ENCODE measurements around the gene OR1J1. TPM values are rescaled to one million over a fixed set of nuclear protein-coding genes. Genes with fewer than 3 reads are reported as not detected.

Gene OR1J1
- total RNA-seq, 2 donors from 2014 or later = not detected

DNA sequence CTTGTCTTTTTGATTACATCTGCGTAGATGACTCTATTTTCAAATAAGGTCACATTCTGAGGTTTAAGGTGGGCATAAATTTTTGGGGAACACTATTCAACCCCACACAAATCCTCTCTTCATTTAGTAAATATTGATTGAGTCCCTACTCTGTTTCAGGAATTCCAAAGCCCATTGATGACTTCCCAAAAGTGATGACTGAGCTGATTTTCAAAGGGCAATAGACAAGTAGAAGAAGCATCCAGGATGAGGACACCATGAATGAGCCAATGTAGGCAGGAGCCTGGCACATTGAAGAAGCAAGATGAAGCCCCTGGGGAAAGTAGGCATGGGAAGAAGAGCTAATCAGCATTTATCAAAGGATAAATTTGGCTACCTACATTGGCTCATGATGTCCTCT, 35.2 kb downstream of the OR1J1 start:
- no peak overlapping the region for H3K4me3 ChIP-seq
- DNase-seq (no peak), ATAC-seq (no peak)
- H3K4me1 ChIP-seq = no peaks in the 10 kb centered on the region
- 72 to 92% methylated on average over 1 of the region's 1 CpG for WGBS, 2 donors
- no peak overlapping the region for H3K27ac ChIP-seq
- intact Hi-C loops (cut with DNase I) = no loop called here
- no peaks in the 10 kb centered on the region for H3K36me3 ChIP-seq (replicated peaks in 1 of 2; ENCODE audit: insufficient read depth in 1 of 2, low read depth in 2 of 2)
- no peak for TF ChIP-seq POLR2A (IDR thresholded peaks at IDR 0.05)
- TF ChIP-seq, protein P1, sequence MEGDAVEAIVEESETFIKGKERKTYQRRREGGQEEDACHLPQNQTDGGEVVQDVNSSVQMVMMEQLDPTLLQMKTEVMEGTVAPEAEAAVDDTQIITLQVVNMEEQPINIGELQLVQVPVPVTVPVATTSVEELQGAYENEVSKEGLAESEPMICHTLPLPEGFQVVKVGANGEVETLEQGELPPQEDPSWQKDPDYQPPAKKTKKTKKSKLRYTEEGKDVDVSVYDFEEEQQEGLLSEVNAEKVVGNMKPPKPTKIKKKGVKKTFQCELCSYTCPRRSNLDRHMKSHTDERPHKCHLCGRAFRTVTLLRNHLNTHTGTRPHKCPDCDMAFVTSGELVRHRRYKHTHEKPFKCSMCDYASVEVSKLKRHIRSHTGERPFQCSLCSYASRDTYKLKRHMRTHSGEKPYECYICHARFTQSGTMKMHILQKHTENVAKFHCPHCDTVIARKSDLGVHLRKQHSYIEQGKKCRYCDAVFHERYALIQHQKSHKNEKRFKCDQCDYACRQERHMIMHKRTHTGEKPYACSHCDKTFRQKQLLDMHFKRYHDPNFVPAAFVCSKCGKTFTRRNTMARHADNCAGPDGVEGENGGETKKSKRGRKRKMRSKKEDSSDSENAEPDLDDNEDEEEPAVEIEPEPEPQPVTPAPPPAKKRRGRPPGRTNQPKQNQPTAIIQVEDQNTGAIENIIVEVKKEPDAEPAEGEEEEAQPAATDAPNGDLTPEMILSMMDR (IDR thresholded peaks at IDR 0.05) = no peak
- H3K27me3 ChIP-seq = no peaks in the 10 kb centered on the region
- no peaks in the 10 kb centered on the region for H3K9me3 ChIP-seq

Other genes starting within 250 kb of the OR1J1 start
- gene LHX6, start 249.0 kb downstream of the OR1J1 start, total RNA-seq = 1 to 10 TPM in 1 of 2 donors, not detected in 1; 2.9 TPM
- gene RBM18, start 213.1 kb downstream of the OR1J1 start, total RNA-seq = 1 to 10 TPM; 4.6 to 5.4 TPM
- 10 to 100 TPM; 11.9 to 13.5 TPM for gene MRRF, start 213.0 kb downstream of the OR1J1 start, total RNA-seq
- 1 to 10 TPM; 2.1 to 3.0 TPM for gene PTGS1, start 106.9 kb downstream of the OR1J1 start, total RNA-seq
- gene OR1J2, start 32.9 kb upstream of the OR1J1 start, total RNA-seq = not detected
- gene OR1J4, start 41.2 kb upstream of the OR1J1 start, total RNA-seq = not detected
- not detected for gene OR1N1, start 49.4 kb upstream of the OR1J1 start, total RNA-seq
- not detected for gene OR1N2, start 75.2 kb upstream of the OR1J1 start, total RNA-seq
- not detected for gene OR1L8, start 105.5 kb upstream of the OR1J1 start, total RNA-seq
- not detected for gene OR1Q1, start 136.8 kb upstream of the OR1J1 start, total RNA-seq
- gene OR1B1, start 179.7 kb upstream of the OR1J1 start, total RNA-seq = not detected
- not detected for gene OR1L1, start 183.8 kb upstream of the OR1J1 start, total RNA-seq
- gene OR1L3, start 197.2 kb upstream of the OR1J1 start, total RNA-seq = not detected
- not detected for gene OR1L4, start 246.1 kb upstream of the OR1J1 start, total RNA-seq